Neural progenitor cell (in vitro differentiated cells): ENCODE results near the gene MUC6. TPM values are rescaled to one million over a fixed set of nuclear protein-coding genes. Genes with fewer than 3 reads are reported as not detected.

Experiments used
- DNase-seq: peaks from one replicate; pipeline ENCODE4 v3.0.0-alpha.2; 2016; ENCODE audit warnings: low spot score
- H2AFZ ChIP-seq: fragments of 200-600 bp; sonication (generic); replicated peaks from 2 replicates; pipeline ENCODE4 v1.6.1; 2016; ENCODE audit warnings: antibody characterized with exemption
- H3F3A ChIP-seq: fragments of 200-600 bp; sonication (generic); 2 replicates; pipeline ENCODE4 v1.6.1; 2016; ENCODE audit warnings: antibody characterized with exemption, low read depth
- H3K27ac ChIP-seq: fragments of 200-600 bp; sonication (generic); 2 replicates; pipeline ENCODE4 v1.5.1; 2016; ENCODE audit warnings: mild to moderate bottlenecking
- H3K27me3 ChIP-seq: fragments of 200-600 bp; sonication (generic); 2 replicates; pipeline ENCODE4 v1.6.1; 2016; ENCODE audit warnings: mild to moderate bottlenecking, moderate library complexity
- H3K36me3 ChIP-seq: fragments of 200-600 bp; sonication (generic); 2 replicates; pipeline ENCODE4 v1.5.1; 2016
- H3K4me1 ChIP-seq: fragments of 200-600 bp; sonication (generic); 2 replicates; pipeline ENCODE4 v1.6.1; 2016; ENCODE audit warnings: mixed run types
- H3K4me2 ChIP-seq: fragments of 200-600 bp; sonication (generic); 2 replicates; pipeline ENCODE4 v1.6.1; 2016
- H3K4me3 ChIP-seq: fragments of 200-600 bp; sonication (generic); 2 replicates; pipeline ENCODE4 v1.5.1; 2016
- H3K79me2 ChIP-seq: fragments of 200-600 bp; sonication (generic); 2 replicates; pipeline ENCODE4 v1.6.1; 2016; ENCODE audit warnings: low read depth
- H3K9ac ChIP-seq: fragments of 200-600 bp; sonication (generic); 2 replicates; pipeline ENCODE4 v1.6.1; 2016
- H3K9me3 ChIP-seq: fragments of 200-600 bp; sonication (generic); 2 replicates; pipeline ENCODE4 v1.5.1; 2016; ENCODE audit warnings: low read depth
- H4K20me1 ChIP-seq: fragments of 200-600 bp; sonication (generic); 2 replicates; pipeline ENCODE4 v1.6.1; 2016; ENCODE audit warnings: low read depth
- H3K27ac Mint-ChIP-seq: 3 replicates; pipeline ENCODE4 v1.8.0; 2021; ENCODE audit warnings: mixed read lengths
- H3K27me3 Mint-ChIP-seq: 2 replicates; pipeline ENCODE4 v1.8.0; 2022; ENCODE audit warnings: low read depth, mild to moderate bottlenecking, inconsistent platforms, moderate library complexity, mixed read lengths; ENCODE audit not compliant: insufficient read depth
- H3K36me3 Mint-ChIP-seq: 3 replicates; pipeline ENCODE4 v1.8.0; 2021; ENCODE audit warnings: mixed read lengths
- H3K4me1 Mint-ChIP-seq: 3 replicates; pipeline ENCODE4 v1.8.0; 2021; ENCODE audit warnings: mixed read lengths
- H3K4me3 Mint-ChIP-seq: 3 replicates; pipeline ENCODE4 v1.8.0; 2021; ENCODE audit warnings: mild to moderate bottlenecking, moderate library complexity, mixed read lengths
- H3K9me3 Mint-ChIP-seq: 3 replicates; pipeline ENCODE4 v1.8.0; 2020; ENCODE audit warnings: mixed read lengths
- EZH2 ChIP-seq: fragments of 200-600 bp; sonication (generic); IDR thresholded peaks from 2 replicates; pipeline ENCODE4 v1.6.1; 2017; ENCODE audit warnings: antibody characterized with exemption, mild to moderate bottlenecking, moderate library complexity
- EZH2phosphoT487 ChIP-seq: fragments of 200-600 bp; sonication (generic); IDR thresholded peaks from 2 replicates; pipeline ENCODE4 v1.6.1; 2017; ENCODE audit warnings: antibody characterized with exemption
- total RNA-seq: library from RNA; depleted of rRNA; stranded (reverse); fragments of >200 nt; gene quantifications from 2 replicates; pipeline ENCODE4 v1.2.3, GENCODE V29; 2015; ENCODE audit warnings: low replicate concordance
- TF ChIP-seq, protein P1 (sequence below): fragments of 200-600 bp; sonication (generic); IDR thresholded peaks from 2 replicates; pipeline ENCODE4 v1.5.1; 2017; ENCODE audit warnings: antibody characterized with exemption, mild to moderate bottlenecking

The MUC6 gene
- total RNA-seq, 1 donor from 2014 or later: not detected

DNA sequence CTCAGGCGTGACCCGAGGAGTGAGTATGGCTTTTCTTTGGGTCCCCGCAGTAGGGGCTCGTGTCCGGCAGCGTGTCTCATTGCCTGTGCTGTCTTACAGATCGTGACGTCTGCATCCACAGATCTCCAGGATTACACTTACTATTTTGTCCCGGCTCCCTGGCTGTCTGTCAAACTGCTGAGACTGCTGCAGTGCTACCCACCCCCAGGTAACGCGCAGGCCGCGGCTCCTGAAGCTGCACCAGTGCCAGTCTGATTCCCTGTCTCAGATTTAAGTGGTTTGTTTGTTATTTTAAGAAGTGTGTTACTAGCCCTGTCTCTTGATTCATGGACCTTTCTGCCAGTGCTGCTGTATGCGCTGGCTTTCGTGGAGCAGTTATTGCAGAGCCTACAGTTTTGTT is 52.0 kb downstream of the MUC6 start:
- no peak overlapping the region for H3K27ac ChIP-seq
- H3K4me2 ChIP-seq: no peak overlapping the region
- no peak overlapping the region for H2AFZ ChIP-seq
- H3K9ac ChIP-seq: no peak overlapping the region
- Mint-ChIP-seq H3K4me3 (no peak overlapping the region), H3K4me1 (no peaks in the 10 kb centered on the region), H3K9me3 (no peaks in the 10 kb centered on the region), H3K36me3 (peaks cover 24% of the 10 kb centered on the region), H3K27ac (peak overlapping the region; percentile 57), H3K27me3 (peaks cover 5% of the 10 kb centered on the region)
- H3K4me1 ChIP-seq: no peaks in the 10 kb centered on the region
- no peak overlapping the region for H3K4me3 ChIP-seq
- H3K79me2 ChIP-seq: no peaks in the 10 kb centered on the region
- no peaks in the 10 kb centered on the region for H3K36me3 ChIP-seq
- no peaks in the 10 kb centered on the region for H3F3A ChIP-seq
- no peak for TF ChIP-seq EZH2
- no peak for DNase-seq
- H3K9me3 ChIP-seq: no peaks in the 10 kb centered on the region
- no peaks in the 10 kb centered on the region for H3K27me3 ChIP-seq
- no peaks in the 10 kb centered on the region for H4K20me1 ChIP-seq

DNA sequence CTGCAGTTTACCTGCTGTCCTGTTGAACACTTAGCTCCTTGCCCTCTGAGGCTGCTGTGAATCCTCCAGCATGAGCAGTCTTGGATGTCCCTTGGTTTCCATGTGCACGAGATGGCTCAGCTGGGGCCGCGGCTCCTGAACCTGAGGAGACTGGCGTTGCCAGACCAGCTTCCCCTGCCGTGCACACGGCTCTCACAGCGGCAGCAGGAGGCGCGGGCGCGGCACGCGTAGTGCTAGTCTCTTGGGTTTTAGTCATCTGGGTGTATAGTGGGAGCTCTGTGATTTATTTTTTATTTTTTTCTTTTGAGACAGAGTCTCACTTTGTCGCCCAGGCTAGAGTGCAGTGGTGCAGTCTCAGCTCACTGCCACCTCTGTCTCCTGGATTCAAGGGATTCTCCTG is 54.8 kb downstream of the MUC6 start:
- H3K9me3 Mint-ChIP-seq: no peaks in the 10 kb centered on the region
- H3K4me3 ChIP-seq: no peak overlapping the region
- H3K36me3 Mint-ChIP-seq: peaks cover 22% of the 10 kb centered on the region
- H3K27me3 Mint-ChIP-seq: peaks cover 5% of the 10 kb centered on the region
- H4K20me1 ChIP-seq: peaks cover 4% of the 10 kb centered on the region
- no peaks in the 10 kb centered on the region for H3K9me3 ChIP-seq
- no peak overlapping the region for H3K4me2 ChIP-seq
- H3K27me3 ChIP-seq: no peaks in the 10 kb centered on the region
- H2AFZ ChIP-seq: no peak overlapping the region
- H3K4me3 Mint-ChIP-seq: no peak overlapping the region
- no peak overlapping the region for H3K27ac ChIP-seq
- H3K27ac Mint-ChIP-seq: no peak overlapping the region
- DNase-seq: no peak
- no peaks in the 10 kb centered on the region for H3K4me1 ChIP-seq
- no peaks in the 10 kb centered on the region for H3K4me1 Mint-ChIP-seq
- TF ChIP-seq EZH2phosphoT487 (no peak), EZH2 (no peak)
- TF ChIP-seq, protein P1, sequence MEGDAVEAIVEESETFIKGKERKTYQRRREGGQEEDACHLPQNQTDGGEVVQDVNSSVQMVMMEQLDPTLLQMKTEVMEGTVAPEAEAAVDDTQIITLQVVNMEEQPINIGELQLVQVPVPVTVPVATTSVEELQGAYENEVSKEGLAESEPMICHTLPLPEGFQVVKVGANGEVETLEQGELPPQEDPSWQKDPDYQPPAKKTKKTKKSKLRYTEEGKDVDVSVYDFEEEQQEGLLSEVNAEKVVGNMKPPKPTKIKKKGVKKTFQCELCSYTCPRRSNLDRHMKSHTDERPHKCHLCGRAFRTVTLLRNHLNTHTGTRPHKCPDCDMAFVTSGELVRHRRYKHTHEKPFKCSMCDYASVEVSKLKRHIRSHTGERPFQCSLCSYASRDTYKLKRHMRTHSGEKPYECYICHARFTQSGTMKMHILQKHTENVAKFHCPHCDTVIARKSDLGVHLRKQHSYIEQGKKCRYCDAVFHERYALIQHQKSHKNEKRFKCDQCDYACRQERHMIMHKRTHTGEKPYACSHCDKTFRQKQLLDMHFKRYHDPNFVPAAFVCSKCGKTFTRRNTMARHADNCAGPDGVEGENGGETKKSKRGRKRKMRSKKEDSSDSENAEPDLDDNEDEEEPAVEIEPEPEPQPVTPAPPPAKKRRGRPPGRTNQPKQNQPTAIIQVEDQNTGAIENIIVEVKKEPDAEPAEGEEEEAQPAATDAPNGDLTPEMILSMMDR: no peak
- no peaks in the 10 kb centered on the region for H3K79me2 ChIP-seq
- H3K36me3 ChIP-seq: no peaks in the 10 kb centered on the region
- no peaks in the 10 kb centered on the region for H3F3A ChIP-seq
- H3K9ac ChIP-seq: no peak overlapping the region

DNA sequence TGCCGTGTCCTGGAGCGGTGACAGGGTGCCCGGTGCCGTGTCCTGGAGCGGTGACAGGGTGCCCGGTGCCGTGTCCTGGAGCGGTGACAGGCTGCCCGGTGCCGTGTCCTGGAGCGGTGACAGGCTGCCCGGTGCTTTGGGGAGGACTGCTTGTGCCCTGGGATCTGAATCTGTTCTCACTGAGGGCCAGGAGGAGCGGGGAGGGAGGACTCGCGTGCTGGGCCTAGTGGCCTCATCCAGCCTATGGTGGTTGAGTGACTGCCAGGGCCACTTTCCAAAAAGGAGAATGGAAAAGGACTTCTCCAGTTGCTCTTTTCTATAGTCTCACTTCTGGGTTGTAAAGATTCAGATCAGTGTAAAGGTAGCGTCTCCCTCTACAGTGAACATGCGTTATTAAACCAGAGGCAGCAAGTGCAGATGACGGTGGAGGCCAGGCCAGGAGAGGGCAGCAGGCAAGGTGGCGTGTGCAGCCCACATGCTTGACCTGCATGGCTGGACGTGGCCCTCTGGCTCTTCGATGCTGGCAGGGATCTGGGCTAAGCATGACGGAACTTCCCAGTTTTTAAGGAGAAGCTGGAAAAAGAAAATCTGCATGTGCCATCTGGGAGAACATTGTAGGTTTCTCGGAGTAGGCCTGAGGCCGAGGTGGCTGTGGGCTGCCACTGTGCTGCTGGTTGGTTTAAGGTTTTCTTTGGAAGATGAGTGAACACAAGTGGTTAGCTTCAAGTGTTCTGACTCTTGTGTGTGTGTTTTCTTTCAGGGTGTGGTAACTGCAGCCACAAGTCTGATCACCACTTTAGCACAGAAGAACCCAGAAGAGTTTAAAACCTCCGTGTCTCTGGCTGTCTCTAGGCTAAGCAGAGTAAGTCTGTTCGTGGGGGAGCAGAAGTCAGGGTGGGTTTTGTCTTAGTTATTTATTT is 55.8 kb downstream of the MUC6 start:
- no peak overlapping the region for H3K27ac ChIP-seq
- H3K9ac ChIP-seq: no peak overlapping the region
- no peak for DNase-seq
- peaks cover 8% of the 10 kb centered on the region for H4K20me1 ChIP-seq
- H3F3A ChIP-seq: no peaks in the 10 kb centered on the region
- H3K4me3 ChIP-seq: no peak overlapping the region
- no peak overlapping the region for H2AFZ ChIP-seq
- Mint-ChIP-seq H3K36me3 (peaks cover 24% of the 10 kb centered on the region), H3K4me1 (peaks cover 3% of the 10 kb centered on the region), H3K4me3 (no peak overlapping the region), H3K27ac (peak overlapping the region; percentile 37), H3K27me3 (peaks cover 7% of the 10 kb centered on the region), H3K9me3 (no peaks in the 10 kb centered on the region)
- H3K27me3 ChIP-seq: no peaks in the 10 kb centered on the region
- H3K79me2 ChIP-seq: no peaks in the 10 kb centered on the region
- no peak overlapping the region for H3K4me2 ChIP-seq
- no peaks in the 10 kb centered on the region for H3K36me3 ChIP-seq
- no peaks in the 10 kb centered on the region for H3K4me1 ChIP-seq
- TF ChIP-seq, protein P1: no peak
- no peak for TF ChIP-seq EZH2phosphoT487
- TF ChIP-seq EZH2: no peak
- H3K9me3 ChIP-seq: no peaks in the 10 kb centered on the region

DNA sequence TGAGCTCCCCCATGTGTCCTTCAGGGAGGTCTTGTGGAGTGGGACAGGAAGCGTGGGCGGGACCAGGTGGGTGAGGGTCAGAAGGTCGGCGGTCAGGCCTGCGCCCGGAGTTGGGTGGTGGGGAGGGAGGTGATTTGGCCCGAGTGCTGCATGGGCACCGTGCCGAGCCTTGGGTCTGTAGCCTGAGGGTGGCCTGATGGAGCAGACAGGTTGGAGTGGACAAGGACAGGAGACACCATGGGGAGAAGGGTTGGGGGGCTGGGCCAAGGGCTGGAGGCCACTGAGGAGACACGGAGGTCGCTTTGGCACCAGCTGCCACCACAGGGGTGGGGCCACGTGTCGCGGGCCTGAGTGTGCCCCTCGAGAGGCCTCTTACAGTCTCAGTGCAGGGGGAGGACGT is 57.7 kb downstream of the MUC6 start:
- DNase-seq: no peak
- Histone ChIP-seq H2AFZ (no peak overlapping the region), H3K4me2 (no peak overlapping the region), H3K4me1 (no peaks in the 10 kb centered on the region), H3F3A (no peaks in the 10 kb centered on the region), H3K4me3 (no peak overlapping the region), H3K36me3 (no peaks in the 10 kb centered on the region), H3K9me3 (no peaks in the 10 kb centered on the region), H3K79me2 (no peaks in the 10 kb centered on the region), H3K27me3 (no peaks in the 10 kb centered on the region), H4K20me1 (peaks cover 8% of the 10 kb centered on the region), H3K27ac (no peak overlapping the region), H3K9ac (no peak overlapping the region)
- no peak for TF ChIP-seq EZH2phosphoT487
- TF ChIP-seq, protein P1: no peak
- no peak for TF ChIP-seq EZH2
- H3K27me3 Mint-ChIP-seq: peaks cover 7% of the 10 kb centered on the region
- H3K4me1 Mint-ChIP-seq: peaks cover 4% of the 10 kb centered on the region
- no peak overlapping the region for H3K27ac Mint-ChIP-seq
- no peaks in the 10 kb centered on the region for H3K9me3 Mint-ChIP-seq
- no peak overlapping the region for H3K4me3 Mint-ChIP-seq
- H3K36me3 Mint-ChIP-seq: peaks cover 25% of the 10 kb centered on the region
